Epithelial cell of proximal tubule (primary cell): ENCODE measurements around the gene AXIN1. TPM values are rescaled to one million over a fixed set of nuclear protein-coding genes. Genes with fewer than 3 reads are reported as not detected.

Source experiments
- DNase-seq: peaks from one replicate; pipeline ENCODE4 v3.0.0-alpha.2; 2011; ENCODE audit warnings: low read depth
- H3K4me3 ChIP-seq: 2 replicates; pipeline ENCODE4 v1.5.1; 2011; ENCODE audit warnings: low read depth, mild to moderate bottlenecking, low read length
- total RNA-seq: library from RNA; depleted of rRNA; stranded (reverse); fragments of >200 nt; gene quantifications from 2 replicates; pipeline ENCODE4 v1.2.3, GENCODE V29; 2015
- TF ChIP-seq, protein P1 (sequence below): conservative IDR thresholded peaks from 2 replicates; pipeline ENCODE4 v1.5.1; 2012; ENCODE audit warnings: low read depth, mild to moderate bottlenecking, low read length

Gene AXIN1
- total RNA-seq, 1 donor from 2014 or later: 36.0 TPM

DNA sequence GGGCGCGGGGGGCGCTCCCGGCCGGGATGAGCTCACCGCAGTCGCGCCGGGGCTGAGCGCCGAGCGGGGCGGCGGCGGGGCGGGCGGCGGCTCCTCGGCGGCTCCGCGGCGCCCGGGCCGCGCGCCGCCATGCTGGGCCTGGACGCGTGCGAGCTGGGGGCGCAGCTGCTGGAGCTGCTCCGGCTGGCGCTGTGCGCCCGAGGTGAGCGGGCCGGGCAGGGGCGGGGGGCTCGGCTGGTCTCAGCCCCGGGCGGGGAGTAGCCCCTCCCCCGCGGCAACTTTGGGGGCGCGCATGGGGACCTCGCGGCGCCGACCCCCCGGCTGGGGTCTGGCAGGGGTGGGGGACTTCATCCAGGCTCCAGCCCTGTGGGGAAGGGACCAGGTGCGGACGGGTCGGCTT lies 72.0 kb downstream of the AXIN1 start, which contains the start of gene ARHGDIG:
Gene ARHGDIG (plus strand): TSS at position 40 of the 400 bp plus-strand sequence. CDS start 90 bp downstream, at position 130.
- no peak within 1 kb of the TSS for H3K4me3 ChIP-seq
- TF ChIP-seq, protein P1, sequence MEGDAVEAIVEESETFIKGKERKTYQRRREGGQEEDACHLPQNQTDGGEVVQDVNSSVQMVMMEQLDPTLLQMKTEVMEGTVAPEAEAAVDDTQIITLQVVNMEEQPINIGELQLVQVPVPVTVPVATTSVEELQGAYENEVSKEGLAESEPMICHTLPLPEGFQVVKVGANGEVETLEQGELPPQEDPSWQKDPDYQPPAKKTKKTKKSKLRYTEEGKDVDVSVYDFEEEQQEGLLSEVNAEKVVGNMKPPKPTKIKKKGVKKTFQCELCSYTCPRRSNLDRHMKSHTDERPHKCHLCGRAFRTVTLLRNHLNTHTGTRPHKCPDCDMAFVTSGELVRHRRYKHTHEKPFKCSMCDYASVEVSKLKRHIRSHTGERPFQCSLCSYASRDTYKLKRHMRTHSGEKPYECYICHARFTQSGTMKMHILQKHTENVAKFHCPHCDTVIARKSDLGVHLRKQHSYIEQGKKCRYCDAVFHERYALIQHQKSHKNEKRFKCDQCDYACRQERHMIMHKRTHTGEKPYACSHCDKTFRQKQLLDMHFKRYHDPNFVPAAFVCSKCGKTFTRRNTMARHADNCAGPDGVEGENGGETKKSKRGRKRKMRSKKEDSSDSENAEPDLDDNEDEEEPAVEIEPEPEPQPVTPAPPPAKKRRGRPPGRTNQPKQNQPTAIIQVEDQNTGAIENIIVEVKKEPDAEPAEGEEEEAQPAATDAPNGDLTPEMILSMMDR: no peak
- DNase-seq: no peak

DNA sequence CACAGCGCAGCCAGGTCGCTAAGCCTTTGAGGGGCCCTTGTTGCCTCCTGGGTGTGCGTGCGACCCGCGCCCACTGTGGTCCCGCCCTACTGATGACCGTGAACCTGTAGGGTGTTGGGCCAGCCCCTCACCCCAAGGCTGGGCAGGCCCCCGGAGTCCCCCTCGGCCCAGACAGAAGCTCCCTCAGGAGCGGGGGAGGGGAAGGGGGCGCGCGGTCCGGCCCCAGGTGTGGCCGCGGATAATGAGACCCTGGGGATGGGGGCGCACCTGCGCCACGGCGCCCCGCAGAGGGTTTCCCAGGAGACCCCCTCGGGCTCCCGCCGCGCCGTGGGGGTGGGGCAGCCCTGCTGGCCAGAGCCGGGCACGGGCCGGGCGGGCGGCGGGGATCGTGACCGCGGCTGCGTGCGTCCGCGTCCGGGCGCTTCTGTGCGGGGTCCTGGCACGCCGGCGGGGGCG lies 72.5 kb downstream of the AXIN1 start:
- TF ChIP-seq, protein P1: no peak
- no peak for DNase-seq
- H3K4me3 ChIP-seq: no peak overlapping the region

DNA sequence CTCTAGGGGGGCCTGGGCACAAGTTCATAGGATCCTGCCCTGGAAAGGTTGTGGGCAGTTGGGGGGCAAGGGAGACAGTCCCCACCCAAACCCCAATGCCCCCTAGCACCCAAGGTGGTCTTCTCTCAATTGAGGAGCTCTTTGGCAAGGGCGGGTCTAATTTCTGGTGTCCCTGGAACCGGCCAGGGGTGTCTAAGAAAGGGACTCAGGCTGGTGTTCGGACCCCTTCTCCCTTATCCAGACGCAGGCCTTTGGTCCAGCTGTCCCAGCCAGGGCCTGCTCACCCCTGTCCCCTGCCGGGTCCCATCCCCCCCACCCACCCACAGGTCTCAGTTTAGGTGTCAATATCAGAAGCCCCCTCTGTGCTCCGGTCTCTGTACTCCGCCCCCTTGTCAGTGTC lies 73.0 kb downstream of the AXIN1 start:
- TF ChIP-seq, protein P1: no peak
- H3K4me3 ChIP-seq: no peak overlapping the region
- DNase-seq: no peak

DNA sequence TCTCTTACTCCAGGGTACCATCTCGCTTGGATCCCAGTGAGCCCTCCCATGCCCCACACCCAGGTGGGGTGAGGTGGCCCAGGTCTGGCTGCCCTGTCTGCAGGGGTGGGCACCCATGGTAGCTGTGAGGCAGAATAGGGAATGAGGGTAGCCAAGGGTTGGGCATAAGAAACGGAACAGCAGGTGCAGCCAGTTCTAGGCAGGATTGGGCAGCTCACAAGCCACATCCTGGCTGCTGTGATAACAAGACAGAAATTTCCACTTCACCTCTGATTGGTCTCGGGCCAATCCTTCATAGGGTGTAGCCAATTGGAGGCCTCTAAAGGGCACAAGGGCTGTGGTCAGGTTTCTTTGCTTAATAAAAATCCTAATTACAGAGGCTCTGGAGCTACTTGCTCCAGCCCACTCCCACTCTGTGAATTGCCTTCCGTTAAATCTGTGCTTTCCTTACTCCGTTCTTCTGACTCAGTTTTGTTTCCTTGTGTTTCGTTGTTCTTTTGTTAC lies 73.6 kb downstream of the AXIN1 start:
- no peak for DNase-seq
- TF ChIP-seq, protein P1: no peak
- no peak overlapping the region for H3K4me3 ChIP-seq

DNA sequence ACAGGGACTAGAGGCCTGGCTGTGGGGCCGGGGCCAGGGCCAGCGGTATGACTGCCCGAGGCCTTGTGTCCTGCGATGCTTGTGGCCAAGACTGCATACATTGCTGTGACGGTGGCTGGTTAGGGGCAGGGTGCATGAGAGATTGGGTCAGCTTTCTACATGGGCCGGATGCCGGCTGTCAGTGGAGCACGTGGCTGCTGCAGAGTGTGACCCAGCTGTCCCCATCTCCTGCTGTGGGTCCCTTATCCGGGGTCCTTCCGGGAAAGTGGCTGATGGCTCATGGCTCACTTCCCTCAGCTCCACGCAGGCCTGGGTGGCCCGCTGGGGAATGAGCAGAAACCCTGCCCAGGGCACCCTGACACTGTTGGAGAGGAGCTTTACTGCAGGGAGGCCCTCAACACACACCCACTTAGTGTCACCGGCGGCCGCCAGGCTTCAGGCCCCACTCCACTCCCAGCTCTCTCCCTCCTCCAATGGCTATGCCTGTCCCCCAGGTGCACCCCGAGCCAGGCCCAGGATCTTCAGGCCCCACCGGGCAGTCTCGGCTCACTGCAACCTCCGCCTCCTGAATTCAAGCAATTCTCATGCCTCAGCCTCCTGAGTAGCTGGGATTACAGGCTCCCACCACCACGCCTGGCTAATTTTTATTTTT lies 76.0 kb downstream of the AXIN1 start:
- H3K4me3 ChIP-seq: no peak overlapping the region
- TF ChIP-seq, protein P1: no peak
- DNase-seq: no peak

DNA sequence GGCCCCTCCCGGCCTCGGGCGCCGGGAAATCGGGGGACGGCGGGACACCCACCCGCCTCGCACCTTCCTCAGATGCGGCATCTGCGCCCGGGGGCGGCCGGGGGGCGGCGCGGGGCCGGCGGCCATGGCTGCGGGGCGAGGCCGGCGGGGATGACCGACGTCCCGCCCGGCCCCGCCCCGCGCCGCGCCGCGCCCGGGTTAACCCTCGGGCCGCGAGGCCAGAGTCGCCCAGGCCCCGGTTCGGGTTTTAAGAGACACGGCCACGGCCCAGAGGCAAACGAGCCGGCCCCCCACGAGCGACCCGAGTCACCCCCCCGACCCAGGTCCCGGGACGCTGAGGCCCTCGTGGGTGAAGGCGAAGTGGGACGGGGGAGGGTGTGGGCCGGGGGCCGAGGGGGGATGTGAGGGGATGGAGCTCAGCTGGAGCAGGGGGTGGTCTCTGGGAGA lies 76.7 kb downstream of the AXIN1 start, which contains the start of gene RGS11:
Gene RGS11 (minus strand): TSS at position 159 of the 447 bp plus-strand sequence. CDS start 33 bp downstream, at position 126.
- peak within 1 kb of the TSS; percentile 34 for H3K4me3 ChIP-seq
- TF ChIP-seq, protein P1: no peak
- DNase-seq: no peak
